Vagina (tissue), 2 donors: ENCODE data around the gene SPON2.

Source experiments
- POLR2A ChIP-seq, 2 donors: fragments of 450-650 bp; IDR thresholded peaks; one replicate each; pipeline ENCODE4 v1.6.1; 2017; ENCODE audit warnings: antibody characterized with exemption in 2 of 2, mild to moderate bottlenecking in 2 of 2, moderate library complexity in 2 of 2
- TF ChIP-seq, protein P1 (sequence below), 3 experiments: fragments of 450-650 bp in 2 of 3; fragments of 200-600 bp in 1 of 3; sonication (generic) in 1 of 3; IDR thresholded peaks; one replicate each; pipeline ENCODE4 v1.5.1; 2017 to 2019; ENCODE audit warnings: antibody characterized with exemption in 3 of 3, mild to moderate bottlenecking in 2 of 3, moderate library complexity in 2 of 3

DNA sequence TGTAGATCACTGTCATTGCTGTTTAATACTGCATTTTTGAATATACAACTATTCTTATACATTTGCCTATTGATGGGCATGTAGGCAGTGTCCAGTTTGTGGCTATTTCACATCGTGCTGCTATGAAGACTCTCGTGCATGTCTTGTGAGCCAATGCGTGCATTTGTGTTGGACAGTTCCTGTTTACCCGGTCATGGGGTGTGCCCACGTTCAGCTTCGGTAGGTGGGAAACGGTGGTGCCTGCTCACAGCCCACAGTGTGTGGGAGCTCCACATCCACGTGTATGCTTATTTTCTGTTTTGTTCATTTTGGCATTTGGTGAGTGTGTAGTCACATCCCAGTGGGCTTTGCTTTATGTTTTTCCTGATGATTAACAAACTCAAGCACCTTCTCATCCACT, 39.4 kb downstream of the SPON2 start:
- TF ChIP-seq POLR2A (IDR thresholded peaks at IDR 0.05), result no peak
- TF ChIP-seq, protein P1, sequence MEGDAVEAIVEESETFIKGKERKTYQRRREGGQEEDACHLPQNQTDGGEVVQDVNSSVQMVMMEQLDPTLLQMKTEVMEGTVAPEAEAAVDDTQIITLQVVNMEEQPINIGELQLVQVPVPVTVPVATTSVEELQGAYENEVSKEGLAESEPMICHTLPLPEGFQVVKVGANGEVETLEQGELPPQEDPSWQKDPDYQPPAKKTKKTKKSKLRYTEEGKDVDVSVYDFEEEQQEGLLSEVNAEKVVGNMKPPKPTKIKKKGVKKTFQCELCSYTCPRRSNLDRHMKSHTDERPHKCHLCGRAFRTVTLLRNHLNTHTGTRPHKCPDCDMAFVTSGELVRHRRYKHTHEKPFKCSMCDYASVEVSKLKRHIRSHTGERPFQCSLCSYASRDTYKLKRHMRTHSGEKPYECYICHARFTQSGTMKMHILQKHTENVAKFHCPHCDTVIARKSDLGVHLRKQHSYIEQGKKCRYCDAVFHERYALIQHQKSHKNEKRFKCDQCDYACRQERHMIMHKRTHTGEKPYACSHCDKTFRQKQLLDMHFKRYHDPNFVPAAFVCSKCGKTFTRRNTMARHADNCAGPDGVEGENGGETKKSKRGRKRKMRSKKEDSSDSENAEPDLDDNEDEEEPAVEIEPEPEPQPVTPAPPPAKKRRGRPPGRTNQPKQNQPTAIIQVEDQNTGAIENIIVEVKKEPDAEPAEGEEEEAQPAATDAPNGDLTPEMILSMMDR (IDR thresholded peaks at IDR 0.05), result no peak
